Right lobe of liver (tissue), 6 donors: Measurements from ENCODE around the gene RNF215. TPM values are rescaled to one million over a fixed set of nuclear protein-coding genes. Genes with fewer than 3 reads are reported as not detected.

Source experiments
- ATAC-seq, 4 donors: fragments of 200-7000 bp; cut with Tn5 transposase; one replicate each; pipeline ENCODE4 v1.9.1; 2020; ENCODE audit warnings: mild to moderate bottlenecking in 4 of 4, moderate library complexity in 4 of 4
- DNase-seq, 3 donors: peaks; one replicate each; pipeline ENCODE4 v3.0.0-alpha.2; 2020
- H3K27ac ChIP-seq, 3 donors: fragments of 200-600 bp; one replicate each; pipeline ENCODE4 v1.8.0; 2022
- H3K27me3 ChIP-seq, 2 donors: fragments of 200-600 bp; one replicate each; pipeline ENCODE4 v1.8.0; 2022
- H3K36me3 ChIP-seq, 4 donors: fragments of 200-600 bp; sonication (generic) in 1 of 4; one replicate each; pipeline versions ENCODE4 v1.5.1 to v1.8.0; 2017 to 2022; ENCODE audit warnings: control low read depth in 1 of 4
- H3K4me1 ChIP-seq, 4 donors: fragments of 200-600 bp; sonication (generic) in 1 of 4; one replicate each; pipeline versions ENCODE4 v1.5.1 to v1.8.0; 2017 to 2022; ENCODE audit warnings: control low read depth in 1 of 4
- H3K4me3 ChIP-seq, 3 donors: fragments of 200-600 bp; one replicate each; pipeline ENCODE4 v1.8.0; 2022
- H3K9me3 ChIP-seq, 4 donors: fragments of 200-600 bp; sonication (generic) in 1 of 4; one replicate each; pipeline versions ENCODE4 v1.5.1 to v1.8.0; 2017 to 2022; ENCODE audit warnings: control low read depth in 1 of 4
- POLR2A ChIP-seq: fragments of 450-650 bp; IDR thresholded peaks from one replicate; pipeline ENCODE4 v1.6.1; 2017; ENCODE audit warnings: antibody characterized with exemption, mild to moderate bottlenecking
- WGBS: methylation state at CpG from one replicate; pipeline ENCODE4 v1.1.6; 2018; ENCODE audit warnings: low coverage, low lambda C conversion rate; ENCODE audit not compliant: insufficient coverage; ENCODE audit errors: missing lambda C conversion rate; 5-methylcytosine and 5-hydroxymethylcytosine counted together
- intact Hi-C, 2 donors: fragments of 100-400 bp; cut with DNase I; formaldehyde crosslinking; loops; one replicate each; pipeline versions ENCODE4 v1.11.2 to v1.14.1; 2022
- total RNA-seq, 6 experiments: library from RNA; depleted of rRNA in 2 of 6; stranded (reverse); fragments of >200 nt in 2 of 6; fragmentation: NEBNext Ultra II Directional in 3 of 6; extraction: Animal tissue kit (Norgen Biotek cat#: 25700) in 3 of 6; gene quantifications; one replicate each; pipeline versions ENCODE4 v1.1.0 to v1.2.4, GENCODE V29; 2016 to 2023
- TF ChIP-seq, protein P1 (sequence below), 4 donors: fragments of 200-600 bp in 3 of 4; fragments of 450-650 bp in 1 of 4; IDR thresholded peaks; one replicate each; pipeline versions ENCODE4 v1.5.1 to v1.8.0; 2016 to 2022; ENCODE audit warnings: antibody characterized with exemption in 4 of 4, mild to moderate bottlenecking in 2 of 4
- donor health status: DM: no; HTN: yes; CAD: no.
- donor health status: DM: no; HTN: no; CAD: no.
- donor health status: DM: no; HTN: no; CAD: no.
- donor health status: DM: no; HTN: yes; CAD: no.
- donor health status: DM: no; HTN: yes; CAD: no.

RNF215 gene
- total RNA-seq, 6 experiments from 2014 or later: 6.2 to 10.0 (median 7.4) TPM

DNA sequence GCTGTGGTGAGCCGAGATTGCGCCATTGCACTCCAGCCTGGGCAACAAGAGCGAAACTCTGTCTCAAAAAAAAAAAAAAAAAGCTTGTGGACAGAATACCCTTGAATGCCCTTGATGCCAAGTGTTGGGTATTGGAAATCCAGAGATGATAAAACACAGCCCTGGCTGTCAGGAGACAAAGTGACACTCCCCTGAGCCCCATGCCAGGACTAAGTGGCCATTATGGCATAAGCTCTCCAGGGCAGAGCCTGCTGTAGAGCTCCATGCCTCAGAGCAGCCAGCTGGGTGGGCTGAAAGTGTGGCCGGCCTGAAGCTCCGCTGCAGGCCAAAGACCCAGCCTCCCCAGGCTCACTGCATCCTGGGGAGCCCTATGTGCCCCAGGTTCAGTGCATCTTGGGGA lies 4.9 kb downstream of the RNF215 start:
- no peak for DNase-seq
- H3K4me3 ChIP-seq: no peak overlapping the region

GRCh38 chr22:30381264-30381663 lies 5.9 kb downstream of the RNF215 start:
- no peak overlapping the region for H3K4me3 ChIP-seq
- 81% methylated on average over 7 of the region's 12 CpGs for WGBS
- no peaks in the 10 kb centered on the region for H3K36me3 ChIP-seq
- TF ChIP-seq, protein P1, sequence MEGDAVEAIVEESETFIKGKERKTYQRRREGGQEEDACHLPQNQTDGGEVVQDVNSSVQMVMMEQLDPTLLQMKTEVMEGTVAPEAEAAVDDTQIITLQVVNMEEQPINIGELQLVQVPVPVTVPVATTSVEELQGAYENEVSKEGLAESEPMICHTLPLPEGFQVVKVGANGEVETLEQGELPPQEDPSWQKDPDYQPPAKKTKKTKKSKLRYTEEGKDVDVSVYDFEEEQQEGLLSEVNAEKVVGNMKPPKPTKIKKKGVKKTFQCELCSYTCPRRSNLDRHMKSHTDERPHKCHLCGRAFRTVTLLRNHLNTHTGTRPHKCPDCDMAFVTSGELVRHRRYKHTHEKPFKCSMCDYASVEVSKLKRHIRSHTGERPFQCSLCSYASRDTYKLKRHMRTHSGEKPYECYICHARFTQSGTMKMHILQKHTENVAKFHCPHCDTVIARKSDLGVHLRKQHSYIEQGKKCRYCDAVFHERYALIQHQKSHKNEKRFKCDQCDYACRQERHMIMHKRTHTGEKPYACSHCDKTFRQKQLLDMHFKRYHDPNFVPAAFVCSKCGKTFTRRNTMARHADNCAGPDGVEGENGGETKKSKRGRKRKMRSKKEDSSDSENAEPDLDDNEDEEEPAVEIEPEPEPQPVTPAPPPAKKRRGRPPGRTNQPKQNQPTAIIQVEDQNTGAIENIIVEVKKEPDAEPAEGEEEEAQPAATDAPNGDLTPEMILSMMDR (IDR thresholded peaks at IDR 0.05): no peak
- DNase-seq (no peak), ATAC-seq (no peak)
- H3K4me1 ChIP-seq: peaks cover 0 to 2% (median 0%) of the 10 kb centered on the region in 4 donors
- H3K9me3 ChIP-seq: no peaks in the 10 kb centered on the region
- no peaks in the 10 kb centered on the region for H3K27me3 ChIP-seq
- H3K27ac ChIP-seq: no peak overlapping the region
- intact Hi-C loops: loop anchor here (5.0 to 10.0 kb wide), 3 partner anchors 114 to 276 kb away; partner anchors contain the start of gene OSM (in 2 of the 2)

More for the DNA sequence above, 4.9 kb downstream of the RNF215 start:
- 93% methylated on average over 3 of the region's 5 CpGs for WGBS
- no peaks in the 10 kb centered on the region for H3K36me3 ChIP-seq
- no peak for TF ChIP-seq POLR2A
- TF ChIP-seq, protein P1 (IDR thresholded peaks at IDR 0.05): no peak
- intact Hi-C loops: loop anchor here (5.0 to 10.0 kb wide), 3 partner anchors 115 to 278 kb away; partner anchors contain the start of gene OSM (in 2 of the 2)
- H3K9me3 ChIP-seq: no peaks in the 10 kb centered on the region
- peaks cover 0 to 5% (median under 1%) of the 10 kb centered on the region in 4 donors for H3K4me1 ChIP-seq
- no peaks in the 10 kb centered on the region for H3K27me3 ChIP-seq
- H3K27ac ChIP-seq: no peak overlapping the region
- ATAC-seq: no peak

GRCh38 chr22:30380011-30380410 lies 7.2 kb downstream of the RNF215 start:
- Histone ChIP-seq H3K36me3 (no peaks in the 10 kb centered on the region), H3K27me3 (no peaks in the 10 kb centered on the region), H3K4me1 (no peaks in the 10 kb centered on the region), H3K9me3 (no peaks in the 10 kb centered on the region), H3K27ac (no peak overlapping the region), H3K4me3 (no peak overlapping the region)
- DNase-seq (no peak), ATAC-seq (no peak)
- intact Hi-C loops: loop anchor here (5.0 to 10.0 kb wide), 3 partner anchors 113 to 275 kb away; partner anchors contain the start of gene OSM (in 2 of the 2)
- no peak for TF ChIP-seq POLR2A
- TF ChIP-seq, protein P1 (IDR thresholded peaks at IDR 0.05): no peak
- WGBS: no CpG with 5 or more reads among the region's 20 CpGs

GRCh38 chr22:30375312-30375849 lies 11.8 kb downstream of the RNF215 start:
- Histone ChIP-seq H3K4me1 (no peaks in the 10 kb centered on the region), H3K27ac (no peak overlapping the region), H3K4me3 (no peak overlapping the region), H3K27me3 (no peaks in the 10 kb centered on the region), H3K36me3 (no peaks in the 10 kb centered on the region), H3K9me3 (no peaks in the 10 kb centered on the region)
- WGBS: 92% methylated on average over 7 of the region's 13 CpGs
- ATAC-seq: no peak
- TF ChIP-seq POLR2A: no peak
- TF ChIP-seq, protein P1 (IDR thresholded peaks at IDR 0.05): no peak
- intact Hi-C loops: no loop called here
- DNase-seq: no peak
